ENCODE data around the gene L3HYPDH.

Gene L3HYPDH

GRCh38 chr14:59435987-59436386 lies 48.2 kb downstream of the L3HYPDH start:
- H3K27me3 ChIP-seq (ENCODE audit: insufficient read depth, low read length, poor library complexity): no peaks in the 10 kb centered on the region
- H3K27ac ChIP-seq (ENCODE audit: low read length): no peak overlapping the region
- no peaks in the 10 kb centered on the region for H3K79me2 ChIP-seq (ENCODE audit: insufficient read depth, low read length)
- no peak overlapping the region for H3K4me3 ChIP-seq (ENCODE audit: low read depth in 1 of 2, low read length in 2 of 2)
- DNase-seq: no peak
- no peaks in the 10 kb centered on the region for H3K9me3 ChIP-seq (ENCODE audit: insufficient read depth, low read length, severe bottlenecking)
- no peak for TF ChIP-seq CTCF (IDR thresholded peaks at IDR 0.05; ENCODE audit: borderline replicate concordance, extremely low read depth, low read length, poor library complexity, severe bottlenecking)
- TF ChIP-seq EZH2 (IDR thresholded peaks at IDR 0.05; ENCODE audit: borderline replicate concordance, low read depth, low read length, severe bottlenecking): no peak
- H4K20me1 ChIP-seq (ENCODE audit: insufficient read depth, low read length): no peaks in the 10 kb centered on the region
- no peaks in the 10 kb centered on the region for H3K4me1 ChIP-seq (ENCODE audit: insufficient read depth, low read length)
- no peaks in the 10 kb centered on the region for H3K36me3 ChIP-seq (ENCODE audit: insufficient read depth, low read length)
- ATAC-seq (ENCODE audit: insufficient read depth, low read depth): no peak
- H3K4me2 ChIP-seq (ENCODE audit: insufficient read depth, low read length): no peak overlapping the region
- no peak overlapping the region for H3K9ac ChIP-seq (ENCODE audit: low read depth, low read length)
- no peak overlapping the region for H2AFZ ChIP-seq (ENCODE audit: low read depth, low read length)

GRCh38 chr14:59435101-59435500 lies 49.1 kb downstream of the L3HYPDH start:
- ATAC-seq (ENCODE audit: insufficient read depth, low read depth) (no peak), DNase-seq (no peak)
- Histone ChIP-seq H3K27me3 (ENCODE audit: insufficient read depth, low read length, poor library complexity) (no peaks in the 10 kb centered on the region), H3K27ac (ENCODE audit: low read length) (no peak overlapping the region), H3K4me3 (ENCODE audit: low read depth in 1 of 2, low read length in 2 of 2) (no peak overlapping the region), H3K79me2 (ENCODE audit: insufficient read depth, low read length) (no peaks in the 10 kb centered on the region), H3K4me1 (ENCODE audit: insufficient read depth, low read length) (no peaks in the 10 kb centered on the region), H4K20me1 (ENCODE audit: insufficient read depth, low read length) (no peaks in the 10 kb centered on the region), H3K36me3 (ENCODE audit: insufficient read depth, low read length) (no peaks in the 10 kb centered on the region), H2AFZ (ENCODE audit: low read depth, low read length) (no peak overlapping the region), H3K4me2 (ENCODE audit: insufficient read depth, low read length) (no peak overlapping the region), H3K9ac (ENCODE audit: low read depth, low read length) (no peak overlapping the region), H3K9me3 (ENCODE audit: insufficient read depth, low read length, severe bottlenecking) (no peaks in the 10 kb centered on the region)
- TF ChIP-seq EZH2 (IDR thresholded peaks at IDR 0.05; ENCODE audit: borderline replicate concordance, low read depth, low read length, severe bottlenecking): no peak
- no peak for TF ChIP-seq CTCF (IDR thresholded peaks at IDR 0.05; ENCODE audit: borderline replicate concordance, extremely low read depth, low read length, poor library complexity, severe bottlenecking)

GRCh38 chr14:59429790-59430189 lies 54.4 kb downstream of the L3HYPDH start:
- no peak overlapping the region for H3K9ac ChIP-seq (ENCODE audit: low read depth, low read length)
- TF ChIP-seq EZH2 (IDR thresholded peaks at IDR 0.05; ENCODE audit: borderline replicate concordance, low read depth, low read length, severe bottlenecking) (no peak), CTCF (IDR thresholded peaks at IDR 0.05; ENCODE audit: borderline replicate concordance, extremely low read depth, low read length, poor library complexity, severe bottlenecking) (no peak)
- ATAC-seq (ENCODE audit: insufficient read depth, low read depth) (no peak), DNase-seq (no peak)
- H3K4me1 ChIP-seq (ENCODE audit: insufficient read depth, low read length): no peaks in the 10 kb centered on the region
- no peaks in the 10 kb centered on the region for H3K9me3 ChIP-seq (ENCODE audit: insufficient read depth, low read length, severe bottlenecking)
- no peaks in the 10 kb centered on the region for H3K79me2 ChIP-seq (ENCODE audit: insufficient read depth, low read length)
- no peak overlapping the region for H3K27ac ChIP-seq (ENCODE audit: low read length)
- H3K4me2 ChIP-seq (ENCODE audit: insufficient read depth, low read length): no peak overlapping the region
- no peaks in the 10 kb centered on the region for H3K36me3 ChIP-seq (ENCODE audit: insufficient read depth, low read length)
- no peaks in the 10 kb centered on the region for H4K20me1 ChIP-seq (ENCODE audit: insufficient read depth, low read length)
- H3K27me3 ChIP-seq (ENCODE audit: insufficient read depth, low read length, poor library complexity): no peaks in the 10 kb centered on the region
- no peak overlapping the region for H2AFZ ChIP-seq (ENCODE audit: low read depth, low read length)
- H3K4me3 ChIP-seq (ENCODE audit: low read depth in 1 of 2, low read length in 2 of 2): no peak overlapping the region

DNA sequence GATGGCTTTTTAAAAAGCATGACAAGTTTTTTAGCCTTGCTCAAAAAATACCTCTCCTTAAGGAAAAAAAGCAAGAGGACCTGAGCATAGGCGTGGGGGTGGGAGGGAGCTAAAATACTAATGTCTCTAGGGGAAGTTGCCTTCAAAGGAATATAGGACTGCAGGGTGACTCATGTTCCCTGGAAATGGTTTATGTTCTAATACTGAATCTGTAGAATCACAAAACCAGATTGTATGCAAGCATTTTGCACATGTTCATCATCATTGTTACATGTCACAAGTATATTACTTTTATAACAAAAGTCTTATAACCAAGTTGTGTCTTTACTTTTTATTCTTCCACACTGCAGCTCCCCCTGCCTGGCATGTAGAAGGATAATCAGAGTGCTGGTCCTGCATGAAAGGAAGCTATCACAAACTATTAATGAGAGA lies 55.6 kb downstream of the L3HYPDH start:
- Histone ChIP-seq H3K4me2 (ENCODE audit: insufficient read depth, low read length) (no peak overlapping the region), H3K4me3 (ENCODE audit: low read depth in 1 of 2, low read length in 2 of 2) (no peak overlapping the region), H3K27ac (ENCODE audit: low read length) (no peak overlapping the region), H3K27me3 (ENCODE audit: insufficient read depth, low read length, poor library complexity) (no peaks in the 10 kb centered on the region), H3K4me1 (ENCODE audit: insufficient read depth, low read length) (no peaks in the 10 kb centered on the region), H2AFZ (ENCODE audit: low read depth, low read length) (no peak overlapping the region), H4K20me1 (ENCODE audit: insufficient read depth, low read length) (no peaks in the 10 kb centered on the region), H3K79me2 (ENCODE audit: insufficient read depth, low read length) (no peaks in the 10 kb centered on the region), H3K9me3 (ENCODE audit: insufficient read depth, low read length, severe bottlenecking) (no peaks in the 10 kb centered on the region), H3K9ac (ENCODE audit: low read depth, low read length) (no peak overlapping the region), H3K36me3 (ENCODE audit: insufficient read depth, low read length) (no peaks in the 10 kb centered on the region)
- TF ChIP-seq CTCF (IDR thresholded peaks at IDR 0.05; ENCODE audit: borderline replicate concordance, extremely low read depth, low read length, poor library complexity, severe bottlenecking) (peak; percentile 22), EZH2 (IDR thresholded peaks at IDR 0.05; ENCODE audit: borderline replicate concordance, low read depth, low read length, severe bottlenecking) (no peak)
- no peak for ATAC-seq (ENCODE audit: insufficient read depth, low read depth)
- no peak for DNase-seq
